GM12892 (cell line): ENCODE data around the gene ABLIM1.

Source experiments
- POLR2A ChIP-seq: IDR thresholded peaks from 2 replicates; pipeline ENCODE4 v1.6.1; 2011; ENCODE audit warnings: low read depth, low read length, control low read depth
- POLR2AphosphoS5 ChIP-seq: IDR thresholded peaks from 2 replicates; pipeline ENCODE4 v1.6.1; 2011; ENCODE audit warnings: low read depth, low read length, control low read depth
- TAF1 ChIP-seq: IDR thresholded peaks from 2 replicates; pipeline ENCODE4 v1.6.1; 2011; ENCODE audit warnings: low read depth, mild to moderate bottlenecking, control low read depth, low read length, borderline replicate concordance

- TF ChIP-seq POLR2AphosphoS5, result no peak
- TF ChIP-seq POLR2A, result no peak
- no peak for TF ChIP-seq TAF1
Measured at GRCh38 chr10:114394531-114394930, 263.5 kb downstream of the ABLIM1 start.
